Sigmoid colon (tissue), 7 donors: ENCODE data around the gene OTOF. TPM values are rescaled to one million over a fixed set of nuclear protein-coding genes. Genes with fewer than 3 reads are reported as not detected.
A peak's percentile ranks its signal among the peaks of the same experiment; 100 is the strongest.

Experiments used
- DNase-seq: peaks from one replicate; pipeline ENCODE4 v3.0.0-alpha.2; 2019
- H3K27ac ChIP-seq, 4 donors: fragments of 200-600 bp; sonication (generic); one replicate each; pipeline ENCODE4 v1.5.1; 2016 to 2019; ENCODE audit warnings: mild to moderate bottlenecking in 1 of 4
- H3K27me3 ChIP-seq, 3 donors: fragments of 200-600 bp; sonication (generic); one replicate each; pipeline ENCODE4 v1.5.1; 2019; ENCODE audit warnings: mild to moderate bottlenecking in 1 of 3
- H3K36me3 ChIP-seq, 4 donors: fragments of 200-600 bp; sonication (generic); one replicate each; pipeline ENCODE4 v1.5.1; 2016 to 2019
- H3K4me1 ChIP-seq, 4 donors: fragments of 200-600 bp; sonication (generic); one replicate each; pipeline ENCODE4 v1.5.1; 2017 to 2019
- H3K4me3 ChIP-seq, 4 donors: fragments of 200-600 bp; sonication (generic); one replicate each; pipeline ENCODE4 v1.5.1; 2017 to 2019; ENCODE audit warnings: mild to moderate bottlenecking in 2 of 4, moderate library complexity in 1 of 4
- H3K9me3 ChIP-seq, 4 donors: fragments of 200-600 bp in 3 of 4; sonication (generic) in 3 of 4; one replicate each; pipeline versions ENCODE4 v1.5.1 to v1.6.1; 2013 to 2019
- CTCF ChIP-seq, 4 experiments: fragments of 450-650 bp in 3 of 4; fragments of 200-600 bp in 1 of 4; IDR thresholded peaks; one replicate each; pipeline ENCODE4 v1.5.1; 2016 to 2019; ENCODE audit warnings: antibody characterized with exemption in 4 of 4, mild to moderate bottlenecking in 3 of 4, moderate library complexity in 2 of 4
- EP300 ChIP-seq, 4 donors: sonication (generic); formaldehyde crosslinking; IDR thresholded peaks; one replicate each; pipeline ENCODE4 v1.6.1; 2017; ENCODE audit warnings: antibody characterized with exemption in 4 of 4
- POLR2A ChIP-seq, 2 donors: fragments of 450-650 bp; IDR thresholded peaks; one replicate each; pipeline ENCODE4 v1.6.1; 2016; ENCODE audit warnings: antibody characterized with exemption in 2 of 2, mild to moderate bottlenecking in 2 of 2, moderate library complexity in 2 of 2
- POLR2AphosphoS5 ChIP-seq, 4 donors: sonication (generic); formaldehyde crosslinking; IDR thresholded peaks; one replicate each; pipeline ENCODE4 v1.6.1; 2017; ENCODE audit warnings: antibody characterized with exemption in 4 of 4
- WGBS, 2 donors: extraction: QIAGEN DNeasy Blood & Tissue Kit; methylation state at CpG; one replicate each; pipeline ENCODE4 v1.1.7; 2013; 5-methylcytosine and 5-hydroxymethylcytosine counted together
- intact Hi-C: fragments of 100-400 bp; cut with DNase I; formaldehyde crosslinking; loops from one replicate; pipeline ENCODE4 v1.15.1; 2023
- polyA plus RNA-seq, 3 donors: library from polyadenylated mRNA; stranded (reverse); fragments of 200-250 nt; gene quantifications; one replicate each; pipeline ENCODE4 v1.2.3, GENCODE V29; 2013
- total RNA-seq, 4 donors: library from RNA; depleted of rRNA; stranded (reverse); fragments of >200 nt; gene quantifications; one replicate each; pipeline ENCODE4 v1.1.0, GENCODE V29; 2016
- donor health status: healthy with polysubstance abuse.
- donor health status: Bipolar disorder and iron deficiency.
- donor health status: healthy.

OTOF gene
- total and polyA plus RNA-seq, 7 donors, result 0.32 to 0.71 TPM; not detected in 5

- TF ChIP-seq CTCF (IDR thresholded peaks at IDR 0.05), result no peak
- no peak for TF ChIP-seq POLR2A (IDR thresholded peaks at IDR 0.05)
- no peak for TF ChIP-seq EP300 (IDR thresholded peaks at IDR 0.05)
- TF ChIP-seq POLR2AphosphoS5 (IDR thresholded peaks at IDR 0.05), result no peak
- WGBS, 2 donors, result 25 to 65% methylated on average over 3 of the region's 3 CpGs
- Histone ChIP-seq H3K36me3 (no peaks in the 10 kb centered on the region), H3K4me3 (no peak overlapping the region), H3K27ac (no peak overlapping the region), H3K4me1 (no peaks in the 10 kb centered on the region), H3K27me3 (no peaks in the 10 kb centered on the region), H3K9me3 (no peaks in the 10 kb centered on the region)
- intact Hi-C loops, result no loop called here
- peak; percentile 6 for DNase-seq
Observed at GRCh38 chr2:26442707-26443106, 35.2 kb downstream of the OTOF start.

- Histone ChIP-seq H3K4me3 (no peak overlapping the region), H3K9me3 (no peaks in the 10 kb centered on the region), H3K27me3 (no peaks in the 10 kb centered on the region), H3K36me3 (no peaks in the 10 kb centered on the region), H3K27ac (no peak overlapping the region), H3K4me1 (no peaks in the 10 kb centered on the region)
- DNase-seq, result peak; percentile 2
- TF ChIP-seq EP300 (IDR thresholded peaks at IDR 0.05) (no peak), POLR2A (IDR thresholded peaks at IDR 0.05) (no peak), POLR2AphosphoS5 (IDR thresholded peaks at IDR 0.05) (no peak)
- intact Hi-C loops, result no loop called here
- 81 to 91% methylated on average over 2 of the region's 2 CpGs for WGBS, 2 donors
Observed at GRCh38 chr2:26442301-26442700, 35.6 kb downstream of the OTOF start.

GRCh38 chr2:26438926-26439325 lies 39.0 kb downstream of the OTOF start:
- intact Hi-C loops, result no loop called here
- Histone ChIP-seq H3K27ac (no peak overlapping the region), H3K27me3 (no peaks in the 10 kb centered on the region), H3K4me3 (no peak overlapping the region), H3K36me3 (no peaks in the 10 kb centered on the region), H3K4me1 (no peaks in the 10 kb centered on the region), H3K9me3 (no peaks in the 10 kb centered on the region)
- WGBS, 2 donors, result 70 to 86% methylated on average over 5 of the region's 5 CpGs
- DNase-seq, result no peak
- TF ChIP-seq EP300 (IDR thresholded peaks at IDR 0.05) (no peak), POLR2A (IDR thresholded peaks at IDR 0.05) (no peak), CTCF (IDR thresholded peaks at IDR 0.05) (no peak), POLR2AphosphoS5 (IDR thresholded peaks at IDR 0.05) (no peak)

- no peak for DNase-seq
- intact Hi-C loops, result no loop called here
- no peak overlapping the region for H3K4me3 ChIP-seq
- no peaks in the 10 kb centered on the region for H3K4me1 ChIP-seq
- WGBS, 2 donors, result 42 to 59% methylated on average over 8 of the region's 8 CpGs
- TF ChIP-seq EP300 (IDR thresholded peaks at IDR 0.05), result no peak
- no peak for TF ChIP-seq POLR2AphosphoS5 (IDR thresholded peaks at IDR 0.05)
- TF ChIP-seq CTCF (IDR thresholded peaks at IDR 0.05), result no peak
- TF ChIP-seq POLR2A (IDR thresholded peaks at IDR 0.05), result no peak
- H3K27me3 ChIP-seq, result no peaks in the 10 kb centered on the region
- H3K9me3 ChIP-seq, result no peaks in the 10 kb centered on the region
- H3K36me3 ChIP-seq, result no peaks in the 10 kb centered on the region
- H3K27ac ChIP-seq, result no peak overlapping the region
Observed at GRCh38 chr2:26438526-26438925, 39.4 kb downstream of the OTOF start.

- no peaks in the 10 kb centered on the region for H3K4me1 ChIP-seq
- no peak overlapping the region for H3K4me3 ChIP-seq
- no peak for DNase-seq
- no peaks in the 10 kb centered on the region for H3K27me3 ChIP-seq
- no peak overlapping the region for H3K27ac ChIP-seq
- 63 to 80% methylated on average over 2 of the region's 2 CpGs for WGBS, 2 donors
- no peak for TF ChIP-seq POLR2A (IDR thresholded peaks at IDR 0.05)
- TF ChIP-seq EP300 (IDR thresholded peaks at IDR 0.05), result no peak
- TF ChIP-seq POLR2AphosphoS5 (IDR thresholded peaks at IDR 0.05), result no peak
- TF ChIP-seq CTCF (IDR thresholded peaks at IDR 0.05), result no peak
- no peaks in the 10 kb centered on the region for H3K36me3 ChIP-seq
- H3K9me3 ChIP-seq, result no peaks in the 10 kb centered on the region
- intact Hi-C loops, result no loop called here
Observed at GRCh38 chr2:26435106-26435505, 42.8 kb downstream of the OTOF start.
